Tibial artery (tissue), 4 donors: ENCODE data around the gene PCED1B.

ENCODE experiments used
- DNase-seq, 2 donors: peaks; one replicate each; pipeline ENCODE4 v3.0.0-alpha.2; 2019
- H3K27ac ChIP-seq, 2 donors: fragments of 200-600 bp; sonication (generic) in 1 of 2; 1 replicate in 1 of 2; 2 replicates in 1 of 2; pipeline ENCODE4 v1.5.1; 2018 to 2019; ENCODE audit warnings: mild to moderate bottlenecking in 1 of 2
- H3K27me3 ChIP-seq, 2 donors: fragments of 200-600 bp; sonication (generic) in 1 of 2; one replicate each; pipeline versions ENCODE4 v1.5.1 to v1.6.0; 2016 to 2019
- H3K36me3 ChIP-seq, 3 donors: fragments of 200-600 bp; sonication (generic) in 2 of 3; one replicate each; pipeline ENCODE4 v1.5.1; 2016 to 2019; ENCODE audit warnings: mild to moderate bottlenecking in 2 of 3
- H3K4me1 ChIP-seq, 4 donors: fragments of 200-600 bp; sonication (generic) in 2 of 4; 1 replicate in 3 of 4; 2 replicates in 1 of 4; pipeline ENCODE4 v1.5.1; 2016 to 2019
- H3K4me3 ChIP-seq, 2 donors: fragments of 200-600 bp; sonication (generic) in 1 of 2; 1 replicate in 1 of 2; 2 replicates in 1 of 2; pipeline ENCODE4 v1.5.1; 2018 to 2019; ENCODE audit warnings: mild to moderate bottlenecking in 2 of 2
- H3K9me3 ChIP-seq, 3 donors: fragments of 200-600 bp; sonication (generic) in 1 of 3; one replicate each; pipeline ENCODE4 v1.5.1; 2016 to 2019
- CTCF ChIP-seq, 2 experiments: fragments of 200-600 bp in 1 of 2; fragments of 450-650 bp in 1 of 2; IDR thresholded peaks; one replicate each; pipeline ENCODE4 v1.5.1; 2017 to 2019; ENCODE audit warnings: antibody characterized with exemption in 2 of 2, mild to moderate bottlenecking in 1 of 2, moderate library complexity in 1 of 2
- intact Hi-C: fragments of 100-400 bp; cut with DNase I; formaldehyde crosslinking; loops from one replicate; pipeline ENCODE4 v1.15.0; 2023; ENCODE audit warnings: low total_unique reads

Gene PCED1B

GRCh38 chr12:47202176-47202575 lies 122.8 kb downstream of the PCED1B start:
- Histone ChIP-seq H3K27ac (no peak overlapping the region), H3K36me3 (no peaks in the 10 kb centered on the region), H3K27me3 (no peaks in the 10 kb centered on the region), H3K9me3 (no peaks in the 10 kb centered on the region), H3K4me3 (no peak overlapping the region), H3K4me1 (no peaks in the 10 kb centered on the region)
- no peak for DNase-seq
- intact Hi-C loops, result no loop called here
- TF ChIP-seq CTCF (IDR thresholded peaks at IDR 0.05), result no peak

GRCh38 chr12:47205532-47206449 lies 126.4 kb downstream of the PCED1B start:
- no peak overlapping the region for H3K27ac ChIP-seq
- intact Hi-C loops, result no loop called here
- H3K36me3 ChIP-seq, result no peaks in the 10 kb centered on the region
- no peaks in the 10 kb centered on the region for H3K27me3 ChIP-seq
- no peak for DNase-seq
- H3K4me3 ChIP-seq, result no peak overlapping the region
- no peaks in the 10 kb centered on the region for H3K4me1 ChIP-seq
- TF ChIP-seq CTCF (IDR thresholded peaks at IDR 0.05), result no peak
- H3K9me3 ChIP-seq, result no peaks in the 10 kb centered on the region

DNA sequence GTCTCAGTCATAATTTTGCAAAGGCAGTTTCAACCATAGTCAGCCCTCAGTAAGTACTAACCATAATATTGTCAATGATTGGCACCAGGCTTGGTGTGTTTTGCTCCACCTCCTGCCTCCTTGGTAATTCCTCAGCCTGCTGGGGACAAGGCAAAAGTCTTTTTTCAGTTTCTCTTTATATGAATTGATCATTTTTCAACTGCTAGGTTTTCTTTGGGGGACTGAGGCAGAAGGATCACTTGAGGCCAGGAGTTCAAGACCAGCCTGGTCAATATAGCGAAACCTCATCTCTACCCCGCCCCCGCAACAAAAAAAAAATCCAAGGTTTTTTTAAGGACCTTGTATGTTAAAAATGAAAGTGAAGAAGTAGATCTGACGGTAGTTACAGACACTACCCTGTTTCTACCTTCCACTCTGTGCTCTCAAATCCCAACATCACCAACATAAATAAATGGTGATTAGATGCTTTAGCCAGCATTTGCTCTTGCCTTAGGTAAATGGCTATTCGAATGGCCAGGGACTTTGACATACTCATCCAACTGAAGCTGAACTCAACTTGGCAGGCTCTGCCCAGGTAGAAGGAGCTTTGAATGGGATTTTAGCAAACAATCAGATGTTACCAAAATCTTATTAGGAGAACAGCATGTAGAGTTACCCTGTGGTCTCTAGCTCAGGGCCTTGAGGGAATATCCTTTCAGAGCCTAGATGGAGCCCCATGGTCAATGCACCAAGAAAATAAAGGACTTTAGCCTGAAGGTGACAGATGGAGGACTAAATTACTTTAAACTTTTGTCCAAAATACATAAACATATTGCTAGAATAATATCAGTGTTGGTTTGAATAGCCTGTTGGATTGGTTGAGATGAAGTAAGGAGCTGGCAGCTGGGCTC lies 127.3 kb downstream of the PCED1B start:
- no peak for DNase-seq
- H3K9me3 ChIP-seq, result no peaks in the 10 kb centered on the region
- no peaks in the 10 kb centered on the region for H3K4me1 ChIP-seq
- no peak overlapping the region for H3K4me3 ChIP-seq
- intact Hi-C loops, result no loop called here
- no peak overlapping the region for H3K27ac ChIP-seq
- no peaks in the 10 kb centered on the region for H3K27me3 ChIP-seq
- no peak for TF ChIP-seq CTCF (IDR thresholded peaks at IDR 0.05)
- no peaks in the 10 kb centered on the region for H3K36me3 ChIP-seq

GRCh38 chr12:47207340-47207717 lies 127.9 kb downstream of the PCED1B start:
- Histone ChIP-seq H3K36me3 (no peaks in the 10 kb centered on the region), H3K27ac (no peak overlapping the region), H3K9me3 (no peaks in the 10 kb centered on the region), H3K4me1 (no peaks in the 10 kb centered on the region), H3K4me3 (no peak overlapping the region), H3K27me3 (no peaks in the 10 kb centered on the region)
- no peak for TF ChIP-seq CTCF (IDR thresholded peaks at IDR 0.05)
- DNase-seq, result no peak
- intact Hi-C loops, result no loop called here

GRCh38 chr12:47207829-47208248 lies 128.4 kb downstream of the PCED1B start:
- no peak overlapping the region for H3K27ac ChIP-seq
- H3K4me1 ChIP-seq, result no peaks in the 10 kb centered on the region
- H3K27me3 ChIP-seq, result no peaks in the 10 kb centered on the region
- TF ChIP-seq CTCF (IDR thresholded peaks at IDR 0.05), result no peak
- intact Hi-C loops, result no loop called here
- H3K36me3 ChIP-seq, result no peaks in the 10 kb centered on the region
- no peaks in the 10 kb centered on the region for H3K9me3 ChIP-seq
- H3K4me3 ChIP-seq, result no peak overlapping the region
- no peak for DNase-seq
